SK-N-MC (cell line): ENCODE results near the gene PPM1M.

ENCODE experiments used
- DNase-seq: peaks from one replicate; pipeline ENCODE4 v3.0.0-alpha.2; 2011; ENCODE audit warnings: low read depth, low spot score
- H3K27ac ChIP-seq: fragments of 200-600 bp; sonication (generic); 2 replicates; pipeline ENCODE4 v1.5.1; 2016; ENCODE audit warnings: mixed run types
- H3K36me3 ChIP-seq: fragments of 200-600 bp; sonication (generic); 2 replicates; pipeline ENCODE4 v1.6.1; 2017; ENCODE audit warnings: antibody characterized with exemption, low read length, mixed read lengths; ENCODE audit not compliant: insufficient read depth
- H3K4me3 ChIP-seq: fragments of 200-600 bp; sonication (generic); 2 replicates; pipeline ENCODE4 v1.5.1; 2016
- H3K9ac ChIP-seq: fragments of 200-600 bp; sonication (generic); 2 replicates; pipeline ENCODE4 v1.8.0; 2017; ENCODE audit warnings: mixed run types, mixed read lengths; ENCODE audit not compliant: insufficient read length
- H3K9me3 ChIP-seq: fragments of 200-600 bp; sonication (generic); 2 replicates; pipeline ENCODE4 v1.6.1; 2017; ENCODE audit warnings: low read depth, mild to moderate bottlenecking, antibody characterized with exemption, low read length, moderate library complexity, mixed read lengths
- EZH2 ChIP-seq: fragments of 200-600 bp; sonication (generic); IDR thresholded peaks from one replicate; pipeline ENCODE4 v1.6.1; 2017; ENCODE audit warnings: antibody characterized with exemption
- FOXP2 ChIP-seq: optimal IDR thresholded peaks from 2 replicates; pipeline ENCODE3; 2011; ENCODE audit warnings: mild to moderate bottlenecking, moderate library complexity; ENCODE audit not compliant: insufficient read depth; ENCODE audit errors: extremely low read length, control extremely low read depth
- POLR2AphosphoS5 ChIP-seq: IDR thresholded peaks from 2 replicates; pipeline ENCODE4 v1.6.1; 2012; ENCODE audit warnings: mild to moderate bottlenecking, low read depth, low read length, borderline replicate concordance

Gene PPM1M

DNA sequence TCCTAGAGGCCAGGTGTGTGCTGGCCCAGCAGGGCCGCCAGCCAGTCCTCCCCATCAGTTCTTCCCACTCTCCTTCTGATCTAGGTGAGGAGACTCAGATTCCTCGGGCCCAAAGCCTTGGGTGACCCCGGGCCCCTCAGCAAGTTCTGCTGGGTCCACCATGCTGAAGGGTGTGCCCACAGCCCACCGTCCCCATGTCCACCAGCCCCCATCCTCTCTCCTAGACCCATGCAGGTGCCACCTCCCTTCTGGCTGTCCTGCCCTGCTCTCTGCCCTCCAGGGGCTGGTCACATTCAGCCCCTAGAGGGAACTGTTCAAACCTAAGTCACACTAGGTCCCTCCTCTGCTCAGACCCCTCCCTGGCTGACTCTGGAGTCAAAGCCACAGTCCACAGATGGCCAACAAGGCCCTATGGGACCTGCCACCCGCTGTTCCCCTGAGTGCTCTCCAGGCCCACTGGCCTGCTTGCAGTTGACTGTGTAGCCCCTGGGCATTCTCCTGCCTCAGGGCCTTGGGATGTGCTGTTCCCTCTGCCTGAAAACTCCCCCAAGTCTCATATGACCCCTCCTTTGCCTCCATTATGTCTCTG, 19.2 kb upstream of the PPM1M start:
- H3K27ac ChIP-seq, result no peak overlapping the region
- TF ChIP-seq FOXP2 (no peak), POLR2AphosphoS5 (no peak), EZH2 (no peak)
- H3K9me3 ChIP-seq, result no peaks in the 10 kb centered on the region
- no peaks in the 10 kb centered on the region; the same call in 1 of the 2 replicates for H3K36me3 ChIP-seq
- H3K9ac ChIP-seq, result no peak overlapping the region
- no peak for DNase-seq
- H3K4me3 ChIP-seq, result no peak overlapping the region

DNA sequence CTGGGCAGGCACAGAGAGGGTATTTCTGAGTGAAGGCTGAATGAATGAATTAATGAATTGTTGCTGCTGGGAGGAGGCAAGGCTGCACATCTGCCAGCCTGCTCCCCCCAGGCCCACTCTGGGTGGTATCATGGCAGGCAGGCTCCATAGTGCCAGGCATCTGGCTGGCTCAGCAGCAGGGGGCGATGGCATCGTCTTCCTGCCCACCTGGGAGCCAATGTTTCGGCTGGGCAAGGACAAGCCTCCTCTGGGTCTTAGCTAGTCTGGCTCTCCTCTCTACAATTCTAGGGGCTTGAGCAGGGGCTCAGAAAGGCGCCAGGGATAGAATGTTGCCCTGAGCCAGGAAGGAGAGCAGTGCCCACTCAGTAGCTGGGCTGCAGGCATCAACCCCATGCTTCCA, 18.4 kb upstream of the PPM1M start:
- no peak overlapping the region for H3K4me3 ChIP-seq
- DNase-seq, result no peak
- no peaks in the 10 kb centered on the region for H3K9me3 ChIP-seq
- TF ChIP-seq POLR2AphosphoS5 (no peak), FOXP2 (no peak), EZH2 (no peak)
- H3K36me3 ChIP-seq, result no peaks in the 10 kb centered on the region; the same call in 1 of the 2 replicates
- no peak overlapping the region for H3K9ac ChIP-seq
- H3K27ac ChIP-seq, result no peak overlapping the region

DNA sequence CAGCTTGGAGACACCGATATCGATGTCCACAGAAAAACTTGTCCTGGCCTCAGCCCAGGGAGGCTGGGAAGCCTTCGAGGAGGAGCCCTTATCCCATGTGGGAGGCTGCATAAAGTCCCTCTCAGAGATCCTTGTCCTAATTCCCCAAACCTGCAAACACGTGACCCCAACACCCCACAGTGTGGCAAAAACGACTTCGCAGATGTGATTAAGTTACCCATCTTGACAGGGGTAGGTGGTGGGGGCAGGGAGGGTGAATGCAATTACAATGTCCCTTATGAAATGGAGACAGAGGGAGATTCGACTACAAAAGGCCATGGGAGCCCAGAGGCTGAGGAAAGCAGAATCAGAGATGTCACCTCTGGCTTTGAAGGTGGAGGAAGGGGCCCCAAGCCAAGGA, 17.8 kb upstream of the PPM1M start:
- Histone ChIP-seq H3K36me3 (no peaks in the 10 kb centered on the region; the same call in 1 of the 2 replicates), H3K27ac (no peak overlapping the region), H3K9ac (no peak overlapping the region), H3K4me3 (no peak overlapping the region), H3K9me3 (no peaks in the 10 kb centered on the region)
- TF ChIP-seq POLR2AphosphoS5, result no peak
- TF ChIP-seq EZH2, result no peak
- no peak for TF ChIP-seq FOXP2
- no peak for DNase-seq

DNA sequence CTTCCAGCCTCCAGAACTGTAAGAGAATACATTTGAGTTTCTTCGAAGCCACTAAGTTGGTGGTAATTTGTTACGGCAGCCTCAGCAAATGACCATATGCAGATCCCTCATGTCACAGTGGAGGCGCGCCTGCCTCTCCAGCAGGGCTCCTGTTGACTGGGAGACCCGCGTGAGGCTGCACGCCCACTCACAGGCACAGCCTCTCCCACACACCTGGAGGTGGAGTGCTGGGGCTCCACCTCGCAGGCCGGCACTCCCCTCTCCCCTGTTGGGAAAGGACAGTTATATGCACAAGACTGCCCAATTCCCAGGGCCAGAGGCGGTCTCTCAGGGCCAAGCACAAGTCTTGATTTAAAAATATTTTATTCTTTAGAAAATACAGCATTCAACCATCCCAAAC, 17.3 kb upstream of the PPM1M start:
- no peak overlapping the region for H3K27ac ChIP-seq
- H3K9me3 ChIP-seq, result no peaks in the 10 kb centered on the region
- no peak for DNase-seq
- no peaks in the 10 kb centered on the region; the same call in 1 of the 2 replicates for H3K36me3 ChIP-seq
- no peak overlapping the region for H3K4me3 ChIP-seq
- no peak overlapping the region for H3K9ac ChIP-seq
- TF ChIP-seq EZH2 (no peak), POLR2AphosphoS5 (no peak), FOXP2 (no peak)

DNA sequence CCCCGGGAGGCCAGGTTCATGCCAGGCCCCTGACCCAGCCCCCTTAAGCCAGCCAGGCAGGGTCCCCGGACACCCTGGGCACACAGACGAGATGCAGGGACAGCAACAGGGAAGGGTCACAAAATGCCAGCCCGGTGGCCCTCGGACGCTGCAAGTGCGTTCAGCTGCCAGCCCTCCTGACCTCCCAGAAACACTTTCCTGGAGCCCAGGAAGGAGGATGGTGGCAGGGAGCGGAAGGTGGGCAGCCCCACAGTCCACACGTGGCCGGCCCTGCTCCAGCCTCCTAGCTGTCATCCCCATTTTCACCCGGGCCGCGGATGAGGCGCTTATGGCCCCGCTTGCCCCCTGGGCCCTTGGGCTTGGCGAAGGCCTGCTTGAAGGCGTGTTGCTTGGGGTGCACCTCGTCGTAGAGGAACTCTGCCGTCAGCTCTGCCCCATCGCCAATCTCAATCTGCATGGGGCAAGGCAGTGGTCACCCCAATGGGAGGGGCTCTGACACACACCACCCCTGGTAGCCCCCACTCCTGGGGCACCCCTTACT, 16.7 kb upstream of the PPM1M start:
- Histone ChIP-seq H3K4me3 (no peak overlapping the region), H3K36me3 (no peaks in the 10 kb centered on the region; the same call in 1 of the 2 replicates), H3K9me3 (no peaks in the 10 kb centered on the region), H3K27ac (no peak overlapping the region), H3K9ac (no peak overlapping the region)
- no peak for DNase-seq
- TF ChIP-seq EZH2 (no peak), FOXP2 (no peak), POLR2AphosphoS5 (no peak)

- H3K9ac ChIP-seq, result no peak overlapping the region
- no peak overlapping the region for H3K4me3 ChIP-seq
- DNase-seq, result no peak
- no peaks in the 10 kb centered on the region for H3K9me3 ChIP-seq
- H3K27ac ChIP-seq, result no peak overlapping the region
- H3K36me3 ChIP-seq, result no peaks in the 10 kb centered on the region; the same call in 1 of the 2 replicates
- no peak for TF ChIP-seq FOXP2
- no peak for TF ChIP-seq POLR2AphosphoS5
- no peak for TF ChIP-seq EZH2
These were observed 15.9 kb upstream of the PPM1M start for GRCh38 chr3:52229656-52230055.

GRCh38 chr3:52230461-52230860, 15.1 kb upstream of the PPM1M start:
- no peak for TF ChIP-seq POLR2AphosphoS5
- TF ChIP-seq EZH2, result no peak
- TF ChIP-seq FOXP2, result no peak
- no peak overlapping the region for H3K27ac ChIP-seq
- DNase-seq, result no peak
- H3K36me3 ChIP-seq, result no peaks in the 10 kb centered on the region; the same call in 1 of the 2 replicates
- no peak overlapping the region for H3K4me3 ChIP-seq
- H3K9ac ChIP-seq, result no peak overlapping the region
- no peaks in the 10 kb centered on the region for H3K9me3 ChIP-seq

- H3K9ac ChIP-seq, result no peak overlapping the region
- H3K27ac ChIP-seq, result no peak overlapping the region
- TF ChIP-seq EZH2 (no peak), FOXP2 (no peak), POLR2AphosphoS5 (no peak)
- DNase-seq, result no peak
- no peak overlapping the region for H3K4me3 ChIP-seq
- H3K36me3 ChIP-seq, result no peaks in the 10 kb centered on the region; the same call in 1 of the 2 replicates
- H3K9me3 ChIP-seq, result no peaks in the 10 kb centered on the region
These were observed 14.6 kb upstream of the PPM1M start for GRCh38 chr3:52230889-52231499.
